ENCODE data around the gene DHX35. TPM values are rescaled to one million over a fixed set of nuclear protein-coding genes. Genes with fewer than 3 reads are reported as not detected.

The DHX35 gene
- total RNA-seq, 2 experiments from 2014 or later = 9.5 to 10.3 TPM

GRCh38 chr20:39080326-39080725 lies 118.2 kb downstream of the DHX35 start:
- Mint-ChIP-seq H3K4me1 (ENCODE audit: low read depth) (no peaks in the 10 kb centered on the region), H3K36me3 (ENCODE audit: low read depth) (no peaks in the 10 kb centered on the region), H3K4me3 (no peak overlapping the region), H3K27ac (no peak overlapping the region), H3K9me3 (no peaks in the 10 kb centered on the region), H3K27me3 (ENCODE audit: low read depth) (peaks cover 20% of the 10 kb centered on the region)
- CTCF ChIA-PET = interaction anchor here (0.7 to 4.9 kb wide), 8 partner anchors 8 to 191 kb away, joined by 3 to 90 read pairs (median 6); no protein-coding TSS in a partner anchor
- intact Hi-C loops (cut with micrococcal nuclease) = no loop called here
- DNase-seq = no peak

GRCh38 chr20:39081255-39081654 lies 119.1 kb downstream of the DHX35 start:
- H3K36me3 Mint-ChIP-seq (ENCODE audit: low read depth) = no peaks in the 10 kb centered on the region
- intact Hi-C loops (cut with micrococcal nuclease) = loop anchor here (1.0 kb wide), 2 partner anchors 31 to 435 kb away; no protein-coding TSS in a partner anchor
- H3K9me3 Mint-ChIP-seq = no peaks in the 10 kb centered on the region
- CTCF ChIA-PET = interaction anchor here (0.8 to 4.9 kb wide), 8 partner anchors 9 to 97 kb away, joined by 3 to 90 read pairs (median 6); no protein-coding TSS in a partner anchor
- H3K4me3 Mint-ChIP-seq = no peak overlapping the region
- DNase-seq = peak; percentile 90
- no peak overlapping the region for H3K27ac Mint-ChIP-seq
- peaks cover 18% of the 10 kb centered on the region for H3K27me3 Mint-ChIP-seq (ENCODE audit: low read depth)
- H3K4me1 Mint-ChIP-seq (ENCODE audit: low read depth) = no peaks in the 10 kb centered on the region

GRCh38 chr20:39082622-39083398 lies 120.7 kb downstream of the DHX35 start:
- H3K4me3 Mint-ChIP-seq = no peak overlapping the region
- H3K4me1 Mint-ChIP-seq (ENCODE audit: low read depth) = no peaks in the 10 kb centered on the region
- CTCF ChIA-PET = interaction anchor here (0.6 to 4.9 kb wide), 8 partner anchors 33 to 996 kb away, joined by 3 to 90 read pairs (median 4); no protein-coding TSS in a partner anchor
- peaks cover 18% of the 10 kb centered on the region for H3K27me3 Mint-ChIP-seq (ENCODE audit: low read depth)
- H3K9me3 Mint-ChIP-seq = no peaks in the 10 kb centered on the region
- intact Hi-C loops (cut with micrococcal nuclease) = no loop called here
- no peak overlapping the region for H3K27ac Mint-ChIP-seq
- DNase-seq = no peak
- no peaks in the 10 kb centered on the region for H3K36me3 Mint-ChIP-seq (ENCODE audit: low read depth)

DNA sequence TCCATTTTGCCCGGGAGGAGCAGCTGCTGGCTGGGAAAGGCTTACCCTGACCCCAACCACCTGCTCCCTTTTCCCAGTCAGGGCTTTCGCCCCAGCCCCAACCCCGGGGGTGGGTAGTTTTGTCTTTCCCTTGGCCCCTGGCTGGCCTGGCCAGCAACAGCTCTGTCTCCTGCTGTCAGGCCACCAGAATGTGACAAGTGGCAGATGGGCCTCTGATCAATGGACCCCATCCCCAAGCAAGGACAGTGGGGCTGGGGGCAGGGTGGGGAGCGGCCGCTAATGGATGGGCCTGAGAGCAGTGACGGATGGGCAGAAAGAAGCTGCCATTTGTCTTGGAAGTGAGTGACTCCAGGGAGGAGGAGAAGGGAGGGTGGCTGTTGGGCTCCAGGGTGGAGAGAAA lies 121.6 kb downstream of the DHX35 start:
- intact Hi-C loops (cut with micrococcal nuclease) = no loop called here
- CTCF ChIA-PET = interaction anchor here (1.2 to 1.3 kb wide), 2 partner anchors 9 to 34 kb away, joined by 3 read pairs; no protein-coding TSS in a partner anchor
- H3K27ac Mint-ChIP-seq = no peak overlapping the region

DNA sequence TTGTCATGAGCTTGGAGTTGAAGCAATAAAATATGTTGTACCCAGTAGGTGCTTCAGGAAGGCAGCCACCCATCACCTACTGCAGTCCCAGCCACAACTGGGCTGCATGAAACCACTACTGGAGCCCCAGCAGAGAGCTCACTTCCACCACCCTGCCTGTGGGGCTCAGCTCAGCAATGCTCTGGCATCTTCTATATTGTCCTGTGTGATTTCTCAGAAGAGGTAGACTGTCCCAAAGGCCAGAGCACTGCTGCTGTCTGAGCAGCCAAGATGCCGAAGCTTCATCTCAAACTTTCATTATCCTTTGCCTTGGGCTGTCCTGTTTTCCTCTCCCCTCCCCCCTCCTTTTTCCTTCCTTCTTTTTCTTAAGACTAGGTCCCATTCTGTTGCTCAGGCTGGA lies 126.9 kb downstream of the DHX35 start:
- intact Hi-C loops (cut with micrococcal nuclease) = no loop called here
- no peak overlapping the region for H3K4me3 Mint-ChIP-seq
- no peak overlapping the region for H3K27ac Mint-ChIP-seq
- CTCF ChIA-PET = interaction anchor here (0.5 to 3.4 kb wide), 3 partner anchors 40 to 255 kb away, joined by 4 to 18 read pairs (median 4); no protein-coding TSS in a partner anchor
- H3K4me1 Mint-ChIP-seq (ENCODE audit: low read depth) = no peaks in the 10 kb centered on the region
- H3K27me3 Mint-ChIP-seq (ENCODE audit: low read depth) = peaks cover 5% of the 10 kb centered on the region
- peaks cover 2% of the 10 kb centered on the region for H3K9me3 Mint-ChIP-seq
- no peak for DNase-seq
- no peaks in the 10 kb centered on the region for H3K36me3 Mint-ChIP-seq (ENCODE audit: low read depth)

More for the DNA sequence above, 121.6 kb downstream of the DHX35 start:
- H3K9me3 Mint-ChIP-seq = no peaks in the 10 kb centered on the region
- H3K4me1 Mint-ChIP-seq (ENCODE audit: low read depth) = no peaks in the 10 kb centered on the region
- H3K27me3 Mint-ChIP-seq (ENCODE audit: low read depth) = peaks cover 13% of the 10 kb centered on the region
- no peak for DNase-seq
- no peak overlapping the region for H3K4me3 Mint-ChIP-seq
- H3K36me3 Mint-ChIP-seq (ENCODE audit: low read depth) = no peaks in the 10 kb centered on the region

Other genes starting within 250 kb of the DHX35 start
- not detected for gene SLC32A1, start 237.9 kb upstream of the DHX35 start, total RNA-seq
- 1 to 10 TPM; 8.3 to 9.4 TPM for gene ACTR5, start 213.9 kb upstream of the DHX35 start, total RNA-seq
- 10 to 100 TPM; 38.1 to 40.0 TPM for gene PPP1R16B, start 156.6 kb upstream of the DHX35 start, total RNA-seq
- 10 to 100 TPM; 13.6 TPM for gene FAM83D, start 35.9 kb upstream of the DHX35 start, total RNA-seq

Data from activated naive CD4-positive, alpha-beta T cell treated with anti-CD3 and anti-CD28 coated beads for 36 hours (primary cell).